ENCODE results near the gene CELF2. TPM values are rescaled to one million over a fixed set of nuclear protein-coding genes. Genes with fewer than 3 reads are reported as not detected.

Gene CELF2
- total RNA-seq, 4 donors from 2014 or later: 30.0 to 56.6 (median 43.3) TPM

GRCh38 chr10:11307937-11308336 lies 290.3 kb downstream of the CELF2 start:
- TF ChIP-seq POLR2A (IDR thresholded peaks at IDR 0.05) (no peak), CTCF (IDR thresholded peaks at IDR 0.05 in 4 of 5, conservative IDR thresholded peaks at IDR 0.05 in 1 of 5) (no peak)
- no peak overlapping the region for H3K27ac ChIP-seq
- intact Hi-C loops (cut with DNase I; ENCODE audit: low total_unique reads) (no loop called here), in situ Hi-C loops (cut with MboI; ENCODE audit: low sequenced_read_pairs in 4 of 4) (no loop called here)
- no peaks in the 10 kb centered on the region for H3K9me3 ChIP-seq
- DNase-seq (no peak), ATAC-seq (no peak)
- H3K36me3 ChIP-seq: peaks cover 0 to 7% of the 10 kb centered on the region in 2 donors
- H3K4me1 ChIP-seq: no peaks in the 10 kb centered on the region
- H3K4me3 ChIP-seq: no peak overlapping the region
- H3K27me3 ChIP-seq: no peaks in the 10 kb centered on the region

GRCh38 chr10:11311027-11311426 lies 293.4 kb downstream of the CELF2 start:
- H3K9me3 ChIP-seq: no peaks in the 10 kb centered on the region
- no peak for ATAC-seq
- H3K4me3 ChIP-seq: no peak overlapping the region
- no peak for DNase-seq
- no peaks in the 10 kb centered on the region for H3K27me3 ChIP-seq
- H3K27ac ChIP-seq: no peak overlapping the region
- H3K36me3 ChIP-seq: peaks cover 0 to 17% of the 10 kb centered on the region in 2 donors
- H3K4me1 ChIP-seq: no peaks in the 10 kb centered on the region
- intact Hi-C loops (cut with DNase I; ENCODE audit: low total_unique reads) (no loop called here), in situ Hi-C loops (cut with MboI; ENCODE audit: low sequenced_read_pairs in 4 of 4) (no loop called here)
- TF ChIP-seq POLR2A (IDR thresholded peaks at IDR 0.05): no peak
- TF ChIP-seq CTCF (IDR thresholded peaks at IDR 0.05 in 4 of 5, conservative IDR thresholded peaks at IDR 0.05 in 1 of 5): no peak

GRCh38 chr10:11313463-11313862 lies 295.8 kb downstream of the CELF2 start:
- H3K36me3 ChIP-seq: peaks cover 0 to 10% of the 10 kb centered on the region in 2 donors
- DNase-seq (no peak), ATAC-seq (no peak)
- no peak overlapping the region for H3K4me3 ChIP-seq
- in situ Hi-C loops (cut with MboI; ENCODE audit: low sequenced_read_pairs in 4 of 4) (no loop called here), intact Hi-C loops (cut with DNase I; ENCODE audit: low total_unique reads) (no loop called here)
- H3K27me3 ChIP-seq: no peaks in the 10 kb centered on the region
- no peak overlapping the region for H3K27ac ChIP-seq
- TF ChIP-seq POLR2A (IDR thresholded peaks at IDR 0.05) (no peak), CTCF (IDR thresholded peaks at IDR 0.05 in 4 of 5, conservative IDR thresholded peaks at IDR 0.05 in 1 of 5) (no peak)
- H3K9me3 ChIP-seq: no peaks in the 10 kb centered on the region
- H3K4me1 ChIP-seq: no peaks in the 10 kb centered on the region

GRCh38 chr10:11317936-11318670 lies 300.4 kb downstream of the CELF2 start:
- Histone ChIP-seq H3K36me3 (peaks cover 0 to 32% of the 10 kb centered on the region in 2 donors), H3K4me3 (no peak overlapping the region), H3K27ac (no peak overlapping the region), H3K9me3 (no peaks in the 10 kb centered on the region), H3K4me1 (no peaks in the 10 kb centered on the region), H3K27me3 (no peaks in the 10 kb centered on the region)
- no peak for ATAC-seq
- intact Hi-C loops (cut with DNase I; ENCODE audit: low total_unique reads) (no loop called here), in situ Hi-C loops (cut with MboI; ENCODE audit: low sequenced_read_pairs in 4 of 4) (no loop called here)
- DNase-seq: no peak
- TF ChIP-seq POLR2A (IDR thresholded peaks at IDR 0.05): no peak
- no peak for TF ChIP-seq CTCF (IDR thresholded peaks at IDR 0.05 in 4 of 5, conservative IDR thresholded peaks at IDR 0.05 in 1 of 5)
